ENCODE results near the gene LBP. TPM values are rescaled to one million over a fixed set of nuclear protein-coding genes. Genes with fewer than 3 reads are reported as not detected.

Gene LBP
- total RNA-seq, 1 donor from 2014 or later = not detected

DNA sequence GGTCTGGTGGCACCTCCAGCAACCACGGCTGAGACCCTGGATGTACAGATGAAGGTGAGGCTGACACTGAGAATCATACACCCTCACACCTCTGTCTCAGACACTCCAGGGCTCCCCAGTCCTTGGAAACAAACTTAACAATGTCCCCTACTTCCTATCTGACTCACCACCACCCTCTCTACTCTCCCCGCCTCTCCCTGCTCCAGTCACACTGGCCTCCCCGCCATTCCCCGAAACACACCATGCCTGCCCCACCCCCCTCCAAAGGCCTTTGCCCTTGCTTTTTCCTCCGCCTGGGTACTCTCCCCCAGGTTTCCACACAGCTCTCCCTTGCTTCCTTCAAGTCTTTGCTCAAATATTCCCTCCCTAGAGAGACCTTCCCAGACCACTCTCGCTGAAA is 26.1 kb upstream of the LBP start:
- peak overlapping the region; percentile 12 for H3K27ac Mint-ChIP-seq (ENCODE audit: unreplicated experiment)
- H3K9me3 Mint-ChIP-seq = no peaks in the 10 kb centered on the region
- H3K36me3 Mint-ChIP-seq (ENCODE audit: low read depth) = no peaks in the 10 kb centered on the region
- H3K4me1 Mint-ChIP-seq = no peaks in the 10 kb centered on the region
- TF ChIP-seq, protein P1, sequence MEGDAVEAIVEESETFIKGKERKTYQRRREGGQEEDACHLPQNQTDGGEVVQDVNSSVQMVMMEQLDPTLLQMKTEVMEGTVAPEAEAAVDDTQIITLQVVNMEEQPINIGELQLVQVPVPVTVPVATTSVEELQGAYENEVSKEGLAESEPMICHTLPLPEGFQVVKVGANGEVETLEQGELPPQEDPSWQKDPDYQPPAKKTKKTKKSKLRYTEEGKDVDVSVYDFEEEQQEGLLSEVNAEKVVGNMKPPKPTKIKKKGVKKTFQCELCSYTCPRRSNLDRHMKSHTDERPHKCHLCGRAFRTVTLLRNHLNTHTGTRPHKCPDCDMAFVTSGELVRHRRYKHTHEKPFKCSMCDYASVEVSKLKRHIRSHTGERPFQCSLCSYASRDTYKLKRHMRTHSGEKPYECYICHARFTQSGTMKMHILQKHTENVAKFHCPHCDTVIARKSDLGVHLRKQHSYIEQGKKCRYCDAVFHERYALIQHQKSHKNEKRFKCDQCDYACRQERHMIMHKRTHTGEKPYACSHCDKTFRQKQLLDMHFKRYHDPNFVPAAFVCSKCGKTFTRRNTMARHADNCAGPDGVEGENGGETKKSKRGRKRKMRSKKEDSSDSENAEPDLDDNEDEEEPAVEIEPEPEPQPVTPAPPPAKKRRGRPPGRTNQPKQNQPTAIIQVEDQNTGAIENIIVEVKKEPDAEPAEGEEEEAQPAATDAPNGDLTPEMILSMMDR (conservative IDR thresholded peaks at IDR 0.05) = no peak
- H3K4me3 Mint-ChIP-seq = no peak overlapping the region
- DNase-seq (ENCODE audit: low read depth, low spot score) = no peak
- H3K27me3 Mint-ChIP-seq (ENCODE audit: low read depth) = peaks cover 13% of the 10 kb centered on the region

DNA sequence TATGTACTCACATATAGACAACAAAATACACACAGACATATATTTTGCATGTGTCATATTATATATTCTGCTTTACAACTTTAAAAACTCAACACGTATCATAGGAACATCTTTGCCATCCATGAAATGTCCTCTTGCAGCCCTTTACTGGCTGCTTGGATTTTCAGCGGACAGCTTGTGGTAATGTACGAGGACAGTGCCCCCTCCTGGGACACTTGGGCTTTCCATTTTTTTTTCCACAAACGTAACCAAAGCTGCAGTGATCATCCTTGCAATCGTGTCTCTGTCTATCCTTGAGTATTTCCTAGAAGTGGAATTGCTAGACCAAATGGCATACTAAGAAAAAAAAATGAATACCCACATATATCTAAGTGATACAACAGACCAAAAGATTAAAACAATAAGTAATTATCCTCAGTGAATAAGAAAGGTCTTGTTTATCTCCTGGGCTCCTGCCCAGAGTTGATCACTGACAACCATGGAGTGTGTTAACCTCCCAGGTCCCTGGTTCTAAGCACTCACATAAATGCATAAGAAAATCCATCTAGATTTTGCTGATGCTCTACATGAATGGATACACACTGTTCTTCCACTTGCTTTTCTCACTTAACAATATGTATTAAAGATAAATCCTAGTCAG is 24.2 kb upstream of the LBP start:
- peak; percentile 52 for DNase-seq (ENCODE audit: low read depth, low spot score)
- no peaks in the 10 kb centered on the region for H3K9me3 Mint-ChIP-seq
- peaks cover 13% of the 10 kb centered on the region for H3K27me3 Mint-ChIP-seq (ENCODE audit: low read depth)
- no peak overlapping the region for H3K27ac Mint-ChIP-seq (ENCODE audit: unreplicated experiment)
- H3K4me1 Mint-ChIP-seq = no peaks in the 10 kb centered on the region
- TF ChIP-seq, protein P1 (conservative IDR thresholded peaks at IDR 0.05) = peak; percentile 85
- H3K36me3 Mint-ChIP-seq (ENCODE audit: low read depth) = no peaks in the 10 kb centered on the region
- no peak overlapping the region for H3K4me3 Mint-ChIP-seq

- DNase-seq (ENCODE audit: low read depth, low spot score) = no peak
- no peak overlapping the region for H3K27ac Mint-ChIP-seq (ENCODE audit: unreplicated experiment)
- no peak overlapping the region for H3K4me3 Mint-ChIP-seq
- H3K9me3 Mint-ChIP-seq = no peaks in the 10 kb centered on the region
- no peaks in the 10 kb centered on the region for H3K4me1 Mint-ChIP-seq
- no peaks in the 10 kb centered on the region for H3K36me3 Mint-ChIP-seq (ENCODE audit: low read depth)
- H3K27me3 Mint-ChIP-seq (ENCODE audit: low read depth) = peaks cover 13% of the 10 kb centered on the region
- TF ChIP-seq, protein P1 (conservative IDR thresholded peaks at IDR 0.05) = no peak
Observed at GRCh38 chr20:38324159-38324558, 22.1 kb upstream of the LBP start.

DNA sequence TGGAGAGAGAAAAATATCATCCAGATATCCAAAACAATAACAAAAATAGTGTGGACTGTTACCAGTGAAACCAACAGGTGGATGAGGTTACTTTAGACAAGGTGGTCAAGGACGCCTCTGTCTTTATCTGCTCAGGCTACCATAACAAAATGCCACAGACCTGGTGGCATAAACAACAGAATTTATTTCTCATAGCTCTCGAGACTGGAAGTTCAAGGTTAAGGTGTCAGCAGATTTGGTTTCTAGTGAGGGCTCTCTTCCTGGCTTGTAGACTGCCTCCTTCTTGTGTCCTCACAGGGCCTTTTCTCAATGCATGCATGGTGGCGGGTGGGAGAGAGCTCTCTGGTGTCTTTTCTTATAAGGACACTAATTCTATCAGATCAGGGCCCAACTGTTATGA is 21.1 kb upstream of the LBP start:
- H3K27ac Mint-ChIP-seq (ENCODE audit: unreplicated experiment) = no peak overlapping the region
- no peak overlapping the region for H3K4me3 Mint-ChIP-seq
- peaks cover 8% of the 10 kb centered on the region for H3K27me3 Mint-ChIP-seq (ENCODE audit: low read depth)
- no peak for DNase-seq (ENCODE audit: low read depth, low spot score)
- no peaks in the 10 kb centered on the region for H3K4me1 Mint-ChIP-seq
- TF ChIP-seq, protein P1 (conservative IDR thresholded peaks at IDR 0.05) = no peak
- H3K9me3 Mint-ChIP-seq = no peaks in the 10 kb centered on the region
- no peaks in the 10 kb centered on the region for H3K36me3 Mint-ChIP-seq (ENCODE audit: low read depth)

GRCh38 chr20:38325905-38326304 is 20.4 kb upstream of the LBP start:
- H3K9me3 Mint-ChIP-seq = no peaks in the 10 kb centered on the region
- H3K27me3 Mint-ChIP-seq (ENCODE audit: low read depth) = peaks cover 3% of the 10 kb centered on the region
- H3K36me3 Mint-ChIP-seq (ENCODE audit: low read depth) = no peaks in the 10 kb centered on the region

More at GRCh38 chr20:38325905-38326304, 20.4 kb upstream of the LBP start:
- H3K4me3 Mint-ChIP-seq = no peak overlapping the region
- TF ChIP-seq, protein P1 (conservative IDR thresholded peaks at IDR 0.05) = no peak
- H3K27ac Mint-ChIP-seq (ENCODE audit: unreplicated experiment) = no peak overlapping the region
- H3K4me1 Mint-ChIP-seq = no peaks in the 10 kb centered on the region
- no peak for DNase-seq (ENCODE audit: low read depth, low spot score)
